Measurements from ENCODE around the gene NOTO.

NOTO gene

DNA sequence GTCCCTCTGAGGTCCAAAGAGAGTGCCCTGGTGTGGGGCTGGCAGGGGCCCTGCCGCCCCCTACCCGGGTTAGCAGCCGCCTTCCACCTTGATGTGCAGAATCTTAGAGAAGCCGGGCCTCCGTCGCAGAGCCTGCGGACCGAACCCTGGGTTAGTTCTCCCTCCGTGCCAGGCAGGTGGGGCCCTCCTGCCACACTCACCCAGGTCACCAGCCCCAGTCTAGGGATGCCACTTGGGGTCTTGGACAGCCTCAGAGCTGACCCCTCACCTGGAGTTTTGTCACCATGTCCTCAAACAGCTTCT lies 56.5 kb downstream of the NOTO start:
- no peak for DNase-seq

DNA sequence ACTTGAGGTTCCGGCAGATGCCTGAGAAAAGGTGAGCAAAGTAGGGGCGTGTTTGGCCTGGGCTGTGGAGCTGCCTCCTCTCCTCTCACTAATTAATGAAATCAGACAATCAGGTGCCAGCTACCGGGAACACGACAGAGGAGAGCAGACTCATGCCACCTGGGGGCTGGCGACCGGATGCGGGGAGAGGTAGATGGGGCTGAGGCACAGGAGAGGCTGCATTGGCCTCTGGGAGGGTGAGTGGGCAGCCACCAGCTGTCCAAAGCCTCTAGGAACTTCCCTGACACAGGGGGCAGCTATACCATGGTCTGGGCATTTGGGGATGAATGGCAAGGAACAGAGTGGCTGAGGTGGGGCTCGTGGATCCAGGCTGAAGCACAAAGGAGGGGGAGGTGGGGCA lies 56.9 kb downstream of the NOTO start:
- DNase-seq: no peak

DNA sequence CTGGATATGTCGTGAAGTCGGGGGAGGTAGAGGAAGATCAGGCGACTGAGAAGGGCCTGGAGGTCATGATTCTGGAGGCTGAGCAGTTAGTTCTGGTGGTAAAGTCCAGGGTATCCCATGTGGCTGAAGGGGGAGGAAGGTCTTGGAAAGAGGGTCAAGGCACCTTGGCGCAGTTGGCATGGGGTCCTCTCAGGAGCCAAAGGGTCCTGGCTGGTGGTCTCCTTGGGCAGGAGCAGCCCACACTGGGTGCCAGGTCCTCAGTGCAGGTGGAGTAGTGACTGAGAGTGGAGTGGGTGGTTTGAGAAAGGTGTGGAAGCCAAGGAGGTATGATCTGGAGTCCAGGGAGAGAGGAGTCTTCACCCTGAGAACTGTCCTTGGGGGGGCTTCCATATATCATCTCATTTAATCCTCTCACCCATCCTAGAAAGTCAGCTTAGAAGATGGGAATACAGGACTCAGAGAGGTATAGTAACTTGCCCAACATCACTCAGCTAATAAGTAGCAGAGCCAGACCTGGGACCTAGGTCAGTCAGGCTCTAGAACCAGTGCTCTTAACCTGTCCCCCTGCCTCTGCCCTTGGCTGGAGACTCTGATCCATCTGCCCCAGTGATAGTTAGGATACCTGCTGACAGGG lies 57.4 kb downstream of the NOTO start:
- DNase-seq: no peak

DNA sequence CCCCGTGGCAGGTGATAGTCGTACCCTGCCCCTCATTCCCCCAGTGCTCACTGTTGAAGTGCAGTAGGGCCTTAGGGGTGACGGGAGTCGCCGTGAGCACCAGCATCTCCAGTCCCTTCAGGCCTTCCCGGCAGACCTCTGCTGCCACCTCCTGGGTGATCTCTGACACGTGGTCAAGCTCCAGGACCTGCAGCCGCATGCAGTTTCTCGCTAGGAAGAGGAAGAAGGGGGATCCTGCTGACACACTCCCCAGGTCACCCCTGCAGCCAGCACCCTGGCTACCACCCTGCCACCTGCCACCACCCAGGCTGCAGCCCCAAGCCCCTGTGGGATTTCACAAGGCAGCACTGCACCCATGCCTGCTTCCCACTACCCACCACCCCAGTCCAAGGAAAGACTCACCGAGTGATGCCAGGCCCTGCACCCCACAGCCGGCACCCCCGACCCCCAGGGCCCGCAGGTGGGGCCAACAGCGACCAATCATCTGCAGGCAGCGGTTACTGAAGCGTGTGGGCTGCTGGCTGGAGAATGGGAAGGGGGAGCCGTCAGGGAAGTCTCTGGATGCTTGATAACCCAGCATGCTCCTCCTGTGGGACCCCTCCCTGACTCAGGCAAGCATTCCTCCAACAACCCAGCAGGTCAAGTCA lies 58.1 kb downstream of the NOTO start:
- no peak for DNase-seq
